ENCODE results near the gene SYCP2. TPM values are rescaled to one million over a fixed set of nuclear protein-coding genes. Genes with fewer than 3 reads are reported as not detected.
A peak's percentile ranks its signal among the peaks of the same experiment; 100 is the strongest.

SYCP2 gene
- total RNA-seq, 1 donor from 2014 or later, result 0.78 TPM

DNA sequence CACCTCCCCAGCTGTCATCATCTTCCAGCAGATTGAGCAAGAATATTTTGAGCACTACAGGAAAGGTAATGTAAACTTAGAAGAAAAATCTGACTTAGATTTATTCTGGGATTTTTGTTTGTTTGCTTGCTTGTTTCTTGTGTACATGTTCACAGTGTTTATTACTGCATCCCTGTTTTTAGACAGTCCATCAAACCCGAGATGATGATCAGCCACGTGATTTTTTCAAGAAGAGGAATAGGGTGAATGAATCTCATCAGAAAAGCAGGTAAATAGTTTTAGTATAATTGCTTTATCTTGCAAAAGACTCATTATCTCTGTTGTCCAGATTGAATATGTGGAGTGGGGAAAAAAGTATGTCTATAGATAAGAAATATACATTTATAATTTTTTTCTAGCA lies 8.8 kb upstream of the SYCP2 start:
- no peak for DNase-seq (ENCODE audit: low read depth)

DNA sequence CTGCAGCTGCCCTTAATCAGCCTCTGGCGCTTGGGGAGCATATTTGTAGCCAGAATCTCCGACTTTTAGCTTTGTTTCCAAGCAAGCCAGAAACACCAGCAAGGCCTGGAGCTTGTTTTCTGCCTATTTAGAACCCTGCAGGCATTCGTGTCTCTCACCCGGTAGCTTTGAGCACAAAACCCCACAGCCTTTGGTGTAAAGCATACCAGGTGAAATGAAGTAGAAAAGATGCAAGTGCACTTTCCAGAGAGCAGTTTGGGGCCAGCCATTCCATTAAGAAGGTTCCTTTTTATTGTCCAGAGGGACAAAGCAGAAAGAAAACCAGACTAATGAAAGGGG lies 7.5 kb upstream of the SYCP2 start:
- no peak for DNase-seq (ENCODE audit: low read depth)

DNA sequence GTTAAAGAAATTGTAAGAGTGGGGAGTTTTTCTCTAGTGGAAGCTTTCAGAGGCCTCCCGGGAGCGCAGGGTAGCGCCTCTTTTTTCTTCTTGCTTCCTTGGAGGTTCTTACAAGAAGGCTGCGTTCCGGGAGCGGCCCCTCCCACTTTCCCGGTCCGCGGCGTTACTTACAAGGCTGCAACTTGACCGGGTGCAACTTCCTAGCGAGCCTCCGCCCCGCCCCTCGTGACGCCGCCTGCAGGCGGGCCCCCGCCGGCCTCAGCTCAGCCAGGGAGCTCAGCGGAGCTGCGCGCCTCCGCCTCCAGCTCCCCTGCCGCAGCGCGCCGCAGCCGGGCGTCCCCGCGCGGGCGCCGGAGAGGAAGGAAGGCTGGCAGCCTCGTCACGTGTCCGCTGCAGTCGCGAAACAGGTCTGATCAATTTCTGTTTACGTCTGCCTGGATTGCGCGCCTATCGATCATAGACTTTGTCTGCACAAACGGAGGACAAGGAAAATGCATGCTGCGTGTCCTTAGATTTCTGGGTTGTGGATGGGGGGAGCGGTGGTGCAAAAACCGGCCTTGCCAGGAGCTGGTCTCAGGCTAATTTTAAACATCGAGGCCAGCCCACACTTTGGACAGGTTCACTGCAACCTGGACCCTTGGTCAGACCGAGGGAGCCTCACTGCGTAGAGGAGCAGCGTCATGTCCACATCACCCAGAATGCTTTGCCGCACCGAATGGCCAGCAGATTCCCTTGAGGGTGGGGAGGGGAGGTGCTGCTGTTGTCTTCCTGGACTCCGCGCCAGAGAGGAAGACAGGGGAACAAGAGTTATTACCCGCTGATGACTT lies 6.9 kb upstream of the SYCP2 start, which contains the start of the genes FAM217B and PPP1R3D:
Gene FAM217B, plus strand, starts transcription at position 261 of the 827 bp plus-strand sequence. CDS start 3,555 bp downstream, outside the sequence.
Gene PPP1R3D, minus strand, starts transcription at position 177 of the 827 bp plus-strand sequence. CDS start 374 bp downstream, outside the sequence.
- peak; percentile 96 for DNase-seq (ENCODE audit: low read depth)

DNA sequence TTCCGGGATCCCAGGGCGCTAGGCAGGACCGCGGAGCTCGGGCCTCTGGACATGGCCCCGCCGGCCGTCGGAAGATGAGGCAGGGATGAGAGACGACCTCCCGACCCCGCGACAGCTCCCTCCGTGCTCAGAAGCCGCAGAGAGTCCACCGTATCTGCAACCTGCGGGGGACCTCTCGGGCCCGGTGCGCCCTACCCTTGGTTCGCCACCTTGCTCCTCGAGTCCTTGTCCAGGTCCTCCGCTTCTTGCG lies 6.4 kb upstream of the SYCP2 start:
- no peak for DNase-seq (ENCODE audit: low read depth)

DNA sequence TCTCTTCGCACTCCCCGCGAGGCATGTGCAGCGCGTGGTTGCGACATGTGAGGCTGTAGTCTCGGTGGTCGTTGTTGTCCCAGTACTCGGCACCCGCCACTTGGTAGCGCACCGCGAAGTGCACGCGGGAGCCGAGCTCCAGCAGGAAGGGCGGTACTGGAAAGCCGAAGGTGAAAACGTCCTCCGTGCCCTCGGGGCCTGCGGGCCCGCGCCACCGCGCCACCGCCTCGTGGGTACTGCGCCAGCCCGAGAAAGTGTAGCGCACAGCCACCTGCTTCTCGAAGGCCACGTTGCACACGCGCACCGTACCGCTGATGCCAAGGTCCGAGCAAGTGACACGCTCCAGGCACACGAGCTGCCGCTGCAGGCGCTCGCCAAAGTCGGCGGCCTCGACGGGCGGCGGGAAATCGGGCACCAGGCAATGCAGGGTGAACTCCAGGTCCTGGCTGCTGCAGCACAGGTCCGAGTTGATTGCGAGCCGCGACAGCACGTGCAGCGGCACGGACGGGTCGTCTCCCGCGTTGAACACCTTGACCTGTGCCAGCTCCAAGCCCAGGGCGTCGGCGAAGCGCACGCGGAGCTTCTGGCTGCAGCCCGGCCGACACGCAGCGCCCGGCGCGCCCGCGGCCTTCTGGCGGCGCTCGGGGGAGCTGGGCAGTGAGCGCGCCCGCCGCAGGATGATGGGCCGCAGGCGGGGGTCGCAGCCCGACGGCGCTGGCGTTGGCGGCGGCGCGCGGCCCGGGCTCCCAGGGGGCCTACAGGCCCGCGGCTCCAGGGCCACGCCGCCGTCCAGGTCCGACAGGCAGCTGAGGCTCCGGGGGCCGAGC lies 5.8 kb upstream of the SYCP2 start:
- no peak for DNase-seq (ENCODE audit: low read depth)

DNA sequence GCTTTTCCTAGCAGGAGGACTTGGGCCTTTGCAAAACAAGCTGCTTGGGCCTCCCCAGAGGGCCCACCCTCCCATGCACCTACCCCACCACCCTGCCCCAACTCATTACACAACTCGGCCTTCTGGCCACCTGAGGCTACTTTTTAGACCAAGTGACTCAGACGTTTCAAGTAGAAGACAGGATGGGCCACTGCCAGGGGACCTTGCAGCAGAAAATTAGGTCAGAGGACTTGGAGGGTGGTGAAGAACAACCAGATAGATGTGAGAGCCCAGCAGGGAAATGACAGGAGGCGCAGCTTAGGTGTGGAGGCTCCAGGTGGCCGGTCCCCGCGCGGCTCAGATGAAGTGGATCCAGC lies 5.2 kb upstream of the SYCP2 start:
- DNase-seq (ENCODE audit: low read depth), result peak; percentile 26

DNA sequence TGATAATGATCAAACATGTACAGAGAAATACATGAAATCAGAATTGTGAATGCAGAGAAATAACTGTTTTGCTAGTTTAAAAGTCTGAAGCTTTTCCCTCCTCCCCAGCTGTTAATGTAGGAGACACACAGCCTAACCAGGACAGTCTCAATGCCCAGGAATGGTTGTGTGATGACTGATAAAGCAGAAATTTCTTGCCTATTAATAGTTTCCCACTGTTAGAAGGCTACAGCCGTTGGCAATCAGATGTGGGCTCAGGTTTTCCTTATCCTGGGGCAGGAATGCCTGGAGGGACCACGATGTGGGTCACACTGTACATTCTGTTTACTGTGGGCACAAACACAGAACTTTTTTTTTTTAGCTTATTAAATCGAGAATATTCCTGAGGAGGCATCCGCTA lies 4.8 kb upstream of the SYCP2 start:
- peak; percentile 74 for DNase-seq (ENCODE audit: low read depth)

DNA sequence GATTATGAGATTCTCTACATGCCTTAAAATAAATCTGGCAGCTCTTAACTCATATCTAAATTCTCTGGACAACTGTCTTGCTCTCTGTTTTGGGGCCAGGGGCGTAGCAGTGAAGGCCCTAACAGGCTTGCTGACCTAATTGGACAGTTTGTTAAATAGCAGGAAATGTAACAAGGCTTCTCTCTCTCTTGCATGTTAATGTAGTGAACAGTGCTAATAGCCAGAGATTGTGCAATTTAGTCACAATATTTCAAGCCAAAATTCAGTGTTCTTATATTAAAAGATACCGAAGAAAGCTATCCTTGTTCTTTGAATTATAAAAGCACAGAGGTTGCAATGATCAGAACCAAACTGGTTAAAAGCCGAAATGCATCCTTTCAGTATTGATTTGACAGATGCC lies 3.7 kb upstream of the SYCP2 start:
- no peak for DNase-seq (ENCODE audit: low read depth)

DNA sequence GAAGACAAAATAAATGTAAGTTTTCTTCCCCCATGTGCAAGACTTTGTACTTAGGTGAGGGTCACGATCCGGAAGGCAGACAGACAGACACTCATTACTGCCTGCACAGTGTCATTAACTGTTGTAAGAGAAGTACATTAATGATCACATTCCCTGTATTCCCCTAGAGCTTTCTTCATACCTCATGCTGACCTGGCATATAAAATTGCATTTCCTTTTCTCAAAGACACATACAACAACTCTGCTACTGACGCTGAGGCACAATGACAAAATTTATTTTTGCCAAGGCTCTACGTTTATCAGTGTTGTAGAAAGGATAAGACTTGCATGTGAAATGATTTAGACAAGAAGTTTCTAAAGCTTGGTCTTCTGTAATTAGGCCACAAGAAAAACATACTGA lies 3.0 kb upstream of the SYCP2 start:
- DNase-seq (ENCODE audit: low read depth), result no peak

DNA sequence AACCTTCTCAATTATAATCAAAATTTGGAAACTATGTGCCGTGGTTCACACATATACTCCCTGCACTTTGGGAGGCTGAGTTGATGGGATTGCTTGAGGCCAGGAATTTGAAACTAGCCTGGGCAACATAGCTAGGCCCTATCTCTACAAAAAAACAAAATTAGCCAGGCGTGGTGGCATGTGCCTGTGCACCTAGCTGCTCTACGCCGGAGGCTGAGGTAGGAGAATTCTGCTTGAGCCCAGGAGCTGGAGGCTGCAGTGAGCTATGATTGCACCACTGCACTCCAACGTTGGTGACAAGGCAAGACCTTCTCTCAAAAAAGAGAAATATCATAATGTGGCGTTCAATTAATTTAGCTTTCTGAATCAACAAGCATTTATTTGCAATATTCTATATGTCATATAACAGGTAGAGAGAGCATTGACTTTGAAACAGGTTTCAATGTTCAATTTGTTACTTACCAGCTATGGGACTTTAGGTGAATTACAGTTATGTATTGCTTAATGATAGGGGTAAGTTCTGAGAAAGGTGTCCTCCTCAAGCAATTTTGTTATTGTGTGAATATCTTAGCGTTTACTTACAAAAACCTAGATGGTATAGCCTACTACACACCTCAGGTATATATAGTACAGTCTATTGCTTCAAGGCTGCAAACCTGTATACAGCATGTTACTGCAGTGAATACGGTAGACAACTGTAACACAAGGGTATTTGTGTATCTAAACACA lies 2.2 kb upstream of the SYCP2 start:
- DNase-seq (ENCODE audit: low read depth), result no peak

DNA sequence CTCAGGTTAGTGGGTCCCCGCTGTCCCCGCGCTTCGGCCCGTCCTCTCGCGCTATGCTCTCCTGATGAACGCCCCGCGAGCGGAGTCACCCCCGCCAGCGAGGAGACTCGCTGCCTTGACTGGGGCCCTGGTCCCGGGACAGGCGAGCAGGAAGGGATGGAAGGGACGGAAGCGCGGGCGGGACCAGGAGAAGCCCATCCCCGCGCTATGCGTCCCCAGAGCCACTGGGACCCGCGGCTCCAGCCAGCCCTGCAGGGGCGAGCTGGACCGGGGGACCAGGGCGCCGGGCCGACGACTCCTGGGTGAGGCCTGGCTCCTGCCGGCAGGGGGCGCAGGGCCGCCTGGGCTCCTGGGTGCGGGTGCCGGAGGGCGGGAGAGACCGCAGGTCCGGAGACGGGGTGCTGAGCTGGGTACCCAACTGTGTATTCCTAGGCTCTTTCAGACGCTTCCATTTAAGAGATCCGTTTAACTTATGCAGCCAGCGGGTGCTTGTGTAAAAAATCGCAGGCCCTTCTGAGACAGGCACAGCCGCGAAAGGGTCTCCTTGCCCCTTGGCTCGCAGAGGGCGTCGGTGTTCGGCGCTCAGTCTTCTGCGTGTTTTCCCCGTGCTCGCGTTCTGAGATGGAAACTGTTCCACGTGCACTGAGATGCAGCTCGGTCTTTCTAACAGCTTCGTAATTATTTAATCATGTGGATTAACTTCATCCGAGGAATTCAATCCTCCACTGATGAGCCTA lies 580 bp upstream of the SYCP2 start:
- peak; percentile 44 for DNase-seq (ENCODE audit: low read depth)

DNA sequence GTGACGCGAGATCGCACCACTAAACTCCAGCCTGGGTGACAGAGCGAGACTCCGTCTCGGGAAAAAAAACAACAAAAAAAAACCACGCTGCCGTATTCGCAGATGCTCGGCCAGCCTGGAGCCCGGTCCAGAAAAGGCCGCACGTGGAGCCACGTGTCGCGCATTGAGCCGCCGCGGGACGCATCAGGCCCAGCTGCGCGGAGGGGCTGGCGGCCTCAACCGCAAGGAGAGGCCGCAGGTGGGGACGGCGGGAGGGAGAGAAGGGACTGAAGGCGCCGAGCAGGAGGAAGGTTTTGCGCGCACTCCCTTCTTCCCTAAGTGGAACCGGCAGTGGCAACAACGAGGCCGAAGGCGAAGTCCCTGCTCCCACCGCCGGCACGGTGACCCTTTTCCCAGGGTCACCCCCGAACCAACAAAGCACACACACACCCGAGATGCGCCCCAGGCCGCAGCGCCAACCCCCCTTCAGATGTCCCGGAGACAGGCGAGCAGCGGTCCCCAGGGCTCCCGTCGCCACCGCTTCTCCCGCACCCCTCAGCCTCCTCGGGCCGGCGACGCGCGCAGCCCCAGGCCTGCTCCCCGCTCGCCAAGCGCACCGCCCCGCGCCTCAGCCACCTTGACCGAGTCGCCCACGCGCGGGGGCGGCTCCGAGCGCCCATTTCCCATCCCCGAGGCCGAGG lies 681 bp downstream of the SYCP2 start:
- no peak for DNase-seq (ENCODE audit: low read depth)

DNA sequence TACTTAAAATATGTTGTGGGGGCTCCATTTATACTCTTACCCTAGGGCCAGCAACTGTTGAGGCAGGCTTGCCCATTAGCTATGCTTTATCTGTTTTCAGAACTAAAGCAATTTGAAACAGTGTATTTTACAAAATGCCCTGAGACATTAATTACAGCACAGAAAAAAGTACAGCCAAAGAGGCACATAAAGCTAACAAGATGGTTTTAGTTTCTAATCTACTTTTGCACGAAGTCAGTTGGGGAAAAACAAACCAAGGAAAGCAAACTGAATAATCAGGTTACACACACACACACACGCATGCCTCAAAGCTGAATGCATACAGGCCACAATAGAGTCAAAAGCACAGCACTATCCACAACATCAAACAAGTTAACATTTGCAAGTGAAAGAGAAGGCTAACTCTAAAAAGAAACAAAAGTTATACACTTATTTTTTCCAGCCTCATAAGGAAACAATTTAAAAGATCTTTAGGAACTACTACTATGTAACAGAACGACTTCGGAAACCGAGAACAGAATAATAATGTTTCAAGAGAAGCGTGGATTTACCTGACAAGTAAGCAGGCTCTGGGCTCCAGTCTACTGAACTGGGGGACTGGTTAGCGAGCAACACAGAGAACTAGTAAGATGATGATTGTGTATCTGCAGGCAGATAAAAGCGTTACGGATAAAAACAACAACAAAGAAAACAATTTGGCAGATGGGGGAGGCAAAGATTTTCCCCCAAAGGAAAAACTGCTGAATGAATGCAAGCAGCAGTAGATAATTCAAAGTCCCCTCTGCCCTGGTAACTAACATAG lies 1.7 kb downstream of the SYCP2 start:
- no peak for DNase-seq (ENCODE audit: low read depth)

DNA sequence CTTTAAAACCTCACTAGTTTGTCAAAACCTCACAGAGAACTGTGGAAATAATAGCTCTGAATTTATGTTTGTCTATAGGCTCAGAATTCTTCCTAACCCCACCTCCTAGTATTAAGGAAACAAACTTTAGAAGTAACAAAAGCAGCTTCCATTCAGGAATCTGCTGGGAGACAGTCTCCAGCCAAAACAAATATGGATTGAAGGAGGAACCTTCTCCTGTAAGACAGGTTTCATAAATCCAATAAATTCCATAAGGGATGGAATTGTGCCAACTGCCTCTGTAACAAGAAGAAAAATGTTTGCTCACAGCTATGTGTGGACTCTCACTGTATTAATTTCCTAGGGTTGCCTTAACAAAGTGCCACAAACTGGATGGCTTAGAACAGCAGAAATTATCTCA lies 7.5 kb downstream of the SYCP2 start:
- no peak for DNase-seq (ENCODE audit: low read depth)

DNA sequence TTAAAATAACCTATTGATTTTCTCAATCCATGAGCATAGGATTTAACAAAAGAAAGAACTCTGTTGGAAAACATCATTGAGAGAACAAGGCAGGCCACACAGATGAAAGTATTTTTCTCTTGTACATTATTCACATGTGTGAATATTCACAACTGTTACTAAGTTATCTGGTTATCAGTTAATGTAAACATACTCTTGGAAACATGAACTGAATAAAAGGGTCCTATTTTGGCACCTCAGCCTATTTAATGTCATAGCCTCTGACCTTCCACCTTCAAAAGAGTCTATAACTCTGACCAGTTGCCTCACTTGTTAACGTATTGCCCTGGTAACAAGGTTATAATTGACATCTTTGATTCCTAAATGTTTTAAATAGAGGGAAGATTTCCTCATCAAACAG lies 8.1 kb downstream of the SYCP2 start:
- DNase-seq (ENCODE audit: low read depth), result no peak

DNA sequence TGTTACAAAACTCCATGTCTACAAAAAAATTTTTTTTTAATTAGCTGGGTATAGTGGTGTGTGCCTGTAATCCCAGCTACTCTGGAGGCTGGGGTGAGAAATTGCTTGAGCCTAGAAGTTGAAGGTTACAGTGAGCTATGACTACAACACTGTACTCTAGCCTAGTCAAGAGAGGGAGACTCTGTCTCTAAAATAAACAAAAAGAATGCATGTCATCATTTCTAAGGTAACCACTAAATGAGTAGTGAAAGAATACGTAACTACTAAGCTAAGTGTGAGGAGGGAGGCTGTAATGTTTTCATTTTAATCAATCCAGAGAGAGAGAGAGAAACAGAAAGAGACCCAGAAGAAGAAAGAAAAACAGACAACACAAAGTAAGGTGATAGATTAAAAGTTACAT lies 9.9 kb downstream of the SYCP2 start:
- DNase-seq (ENCODE audit: low read depth), result no peak

DNA sequence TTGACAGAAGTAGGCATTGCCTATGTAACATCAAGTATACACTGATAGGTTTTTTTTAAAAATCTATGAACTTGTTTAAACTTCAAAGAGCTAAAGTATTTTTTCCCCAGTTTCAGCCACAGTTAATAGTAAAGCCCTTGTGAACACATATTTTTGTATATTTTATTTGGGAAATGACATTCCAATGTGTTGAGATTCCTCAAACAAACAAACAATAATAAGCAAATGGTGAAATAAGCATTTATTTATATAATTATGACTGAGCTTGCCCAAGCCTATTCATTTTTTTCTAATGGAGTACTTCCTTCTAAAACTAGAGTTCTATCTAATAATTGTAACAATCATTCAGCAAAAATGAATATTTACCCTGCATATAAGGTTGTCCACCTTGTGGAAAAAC lies 12.5 kb downstream of the SYCP2 start:
- no peak for DNase-seq (ENCODE audit: low read depth)

DNA sequence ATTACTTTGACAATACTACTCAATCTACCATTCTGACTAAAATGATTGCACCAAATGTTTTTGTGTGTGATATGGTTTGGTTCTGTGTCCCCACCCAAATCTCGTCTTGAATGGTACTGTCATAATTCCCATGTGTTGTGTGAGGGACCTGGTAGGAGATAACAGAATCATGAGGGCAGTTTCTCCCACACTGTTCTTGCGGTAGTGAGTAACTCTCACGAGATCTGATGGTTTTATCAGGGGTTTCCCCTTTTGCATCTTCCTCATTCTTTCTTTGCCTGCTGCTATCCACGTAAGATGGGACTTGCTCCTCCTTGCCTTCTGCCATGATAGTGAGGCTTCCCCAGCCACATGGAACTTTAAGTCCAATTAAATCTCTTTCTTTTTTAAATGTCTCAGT lies 20.8 kb downstream of the SYCP2 start:
- peak; percentile 20 for DNase-seq (ENCODE audit: low read depth)

DNA sequence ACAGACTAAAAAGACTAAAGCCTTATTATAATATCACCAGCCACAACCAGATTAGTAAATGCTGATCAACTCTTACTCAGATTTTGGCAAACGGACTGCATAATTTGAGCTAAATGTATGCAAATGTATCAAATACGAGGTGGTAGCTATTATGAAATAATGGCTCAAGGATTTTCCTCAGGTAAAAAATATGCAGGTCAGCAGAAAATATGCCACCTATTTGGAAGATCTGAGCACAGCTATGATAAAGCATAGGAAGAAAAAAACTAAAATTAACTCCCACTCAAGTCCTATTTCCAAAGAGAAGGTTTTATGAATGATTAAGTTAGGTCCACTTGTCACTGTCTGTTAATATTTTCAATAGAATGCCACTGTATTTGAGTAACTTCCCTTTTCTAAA lies 22.4 kb downstream of the SYCP2 start:
- no peak for DNase-seq (ENCODE audit: low read depth)

DNA sequence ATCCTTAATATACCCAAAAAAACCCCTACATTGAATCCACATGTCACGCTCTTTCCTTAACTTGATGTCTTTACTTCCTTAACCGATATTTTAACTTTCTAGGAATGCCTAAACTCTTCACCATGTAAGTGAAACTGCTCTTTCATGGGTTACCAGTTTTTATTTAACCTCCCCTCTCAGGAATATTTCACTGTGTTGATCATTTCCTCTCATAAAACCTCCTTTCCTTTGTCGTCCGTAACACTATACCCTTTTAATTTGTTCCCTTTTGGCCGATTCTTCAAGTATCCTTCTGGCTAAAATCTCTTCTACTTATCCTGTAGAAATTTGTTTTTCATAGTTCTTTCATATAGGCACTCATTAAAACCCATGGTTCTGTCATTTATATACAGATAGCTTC lies 24.6 kb downstream of the SYCP2 start:
- no peak for DNase-seq (ENCODE audit: low read depth)
